NOMO-1 (cell line): ENCODE measurements around the gene RNASE3.
"Not testable (repeated sequence)": the region's sequence is repeated elsewhere in the genome, so short reads cannot be mapped to it uniquely, and the experiment has no call there.

Experiments used
- DNase-seq, 2 experiments: peaks; one replicate each; lab custom pipeline; 2025; ENCODE audit not compliant: unreplicated experiment in 2 of 2; lab: John Stamatoyannopoulos, UW

The RNASE3 gene

DNA sequence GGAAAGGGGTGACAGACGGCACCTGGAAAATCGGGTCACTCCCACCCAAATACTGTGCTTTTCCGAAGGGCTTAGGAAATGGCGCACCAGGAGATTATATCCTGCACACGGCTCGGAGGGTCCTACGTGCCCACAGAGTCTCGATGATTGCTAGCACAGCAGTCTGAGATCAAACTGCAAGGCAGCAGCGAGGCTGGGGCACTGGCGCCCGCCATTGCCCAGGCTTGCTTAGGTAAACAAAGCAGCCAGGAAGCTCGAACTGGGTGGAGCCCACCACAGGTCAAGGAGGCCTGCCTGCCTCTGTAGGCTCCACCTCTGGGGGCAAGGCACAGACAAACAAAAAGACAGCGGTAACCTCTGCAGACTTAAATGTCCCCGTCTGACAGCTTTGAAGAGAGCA, 19.6 kb downstream of the RNASE3 start:
- not testable (repeated sequence) for DNase-seq

- peak; percentile 60 to 68 for DNase-seq
Observed at GRCh38 chr14:20919038-20919756, 28.0 kb downstream of the RNASE3 start.

- DNase-seq = not testable (repeated sequence)
Observed at GRCh38 chr14:20923766-20924297, 32.6 kb downstream of the RNASE3 start.

- no peak for DNase-seq
Observed at GRCh38 chr14:20934148-20934762, 43.1 kb downstream of the RNASE3 start.

- peak in 1 of 2 experiments; percentile 58 for DNase-seq
Observed at GRCh38 chr14:20935303-20935984, 44.3 kb downstream of the RNASE3 start.
